Measurements from ENCODE around the gene RAB5A. TPM values are rescaled to one million over a fixed set of nuclear protein-coding genes. Genes with fewer than 3 reads are reported as not detected.

Gene RAB5A
- total and polyA plus RNA-seq, 2 experiments from 2014 or later = 78.9 to 94.9 TPM

- H3K4me1 ChIP-seq (ENCODE audit: insufficient read depth) = no peaks in the 10 kb centered on the region
- no peaks in the 10 kb centered on the region for H3F3A ChIP-seq (ENCODE audit: insufficient read depth)
- no peaks in the 10 kb centered on the region for H3K9me3 ChIP-seq (ENCODE audit: low read depth)
- in situ Hi-C loops (cut with MboI) = no loop called here
- 0 out of 2 replicates have a peak, but pooled peaks cover 16% of the 10 kb centered on the region for H3K36me3 ChIP-seq (ENCODE audit: low read depth)
- H3K4me2 ChIP-seq (ENCODE audit: unreplicated experiment) = no peak overlapping the region
- H3K4me3 ChIP-seq = no peak overlapping the region
- H3K9ac ChIP-seq = no peak overlapping the region
- H2AFZ ChIP-seq = no peak overlapping the region
- WGBS, 2 experiments (ENCODE audit: low coverage in 1 of 2, low lambda C conversion rate in 2 of 2, missing lambda C conversion rate in 2 of 2) = 79 to 90% methylated on average over 4 of the region's 4 CpGs
- no peaks in the 10 kb centered on the region for H3K27me3 ChIP-seq (replicated peaks; ENCODE audit: insufficient read depth)
- no peak for TF ChIP-seq EZH2phosphoT487 (IDR thresholded peaks at IDR 0.05; ENCODE audit: insufficient read depth, low read depth)
- TF ChIP-seq EZH2 (IDR thresholded peaks at IDR 0.05; ENCODE audit: insufficient read depth, poor library complexity, severe bottlenecking) = no peak
- peaks cover 3% of the 10 kb centered on the region; the same call in 1 of the 2 replicates for H4K20me1 ChIP-seq (ENCODE audit: insufficient read depth)
- H3K27ac ChIP-seq = no peak overlapping the region
- no peaks in the 10 kb centered on the region for H3K9me2 ChIP-seq (ENCODE audit: insufficient read depth)
- H3K79me2 ChIP-seq (ENCODE audit: insufficient read depth) = peaks cover 100% of the 10 kb centered on the region
- DNase-seq = no peak
Measured at GRCh38 chr3:19960696-19961095, 13.8 kb downstream of the RAB5A start.

GRCh38 chr3:19961960-19962359, 15.1 kb downstream of the RAB5A start:
- H4K20me1 ChIP-seq (ENCODE audit: insufficient read depth) = peaks cover 3% of the 10 kb centered on the region; the same call in 1 of the 2 replicates

DNA sequence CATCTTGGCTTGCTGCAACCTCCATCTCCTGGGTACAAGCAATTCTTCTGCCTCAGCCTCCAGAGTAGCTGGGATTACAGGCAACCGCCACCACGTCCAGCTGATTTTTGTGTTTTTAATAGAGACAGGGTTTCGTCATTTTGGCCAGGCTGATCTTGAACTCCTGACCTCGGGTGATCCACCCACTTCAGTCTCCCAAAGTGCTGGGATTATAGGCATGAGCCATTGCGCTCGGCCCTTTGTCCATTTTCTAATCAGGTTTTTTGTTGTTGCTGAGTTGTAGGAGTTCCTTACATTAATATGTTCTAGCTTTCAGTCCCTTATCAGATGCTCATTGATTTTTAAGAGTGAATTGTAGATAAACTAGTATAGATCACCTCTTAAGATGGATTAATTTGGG, 20.3 kb downstream of the RAB5A start:
- no peak overlapping the region for H3K4me2 ChIP-seq (ENCODE audit: unreplicated experiment)
- peaks cover 17% of the 10 kb centered on the region for H4K20me1 ChIP-seq (ENCODE audit: insufficient read depth)
- no peaks in the 10 kb centered on the region for H3K27me3 ChIP-seq (replicated peaks; ENCODE audit: insufficient read depth)
- no peak for DNase-seq
- H3K9me3 ChIP-seq (ENCODE audit: low read depth) = no peaks in the 10 kb centered on the region
- no peak overlapping the region for H3K9ac ChIP-seq
- peaks cover 100% of the 10 kb centered on the region for H3K79me2 ChIP-seq (ENCODE audit: insufficient read depth)
- H3K4me3 ChIP-seq = no peak overlapping the region
- peaks cover 5% of the 10 kb centered on the region for H3F3A ChIP-seq (ENCODE audit: insufficient read depth)
- in situ Hi-C loops (cut with MboI) = no loop called here
- WGBS, 2 experiments (ENCODE audit: low coverage in 1 of 2, low lambda C conversion rate in 2 of 2, missing lambda C conversion rate in 2 of 2) = 99% methylated on average over 6 of the region's 6 CpGs
- H3K4me1 ChIP-seq (ENCODE audit: insufficient read depth) = peaks cover 9% of the 10 kb centered on the region
- no peak for TF ChIP-seq EZH2 (IDR thresholded peaks at IDR 0.05; ENCODE audit: insufficient read depth, poor library complexity, severe bottlenecking)
- TF ChIP-seq EZH2phosphoT487 (IDR thresholded peaks at IDR 0.05; ENCODE audit: insufficient read depth, low read depth) = no peak
- no peak overlapping the region for H3K27ac ChIP-seq
- no peak overlapping the region for H2AFZ ChIP-seq
- H3K9me2 ChIP-seq (ENCODE audit: insufficient read depth) = no peaks in the 10 kb centered on the region
- H3K36me3 ChIP-seq (ENCODE audit: low read depth) = peaks cover 17% of the 10 kb centered on the region; the same call in 1 of the 2 replicates

More at GRCh38 chr3:19961960-19962359, 15.1 kb downstream of the RAB5A start:
- DNase-seq = no peak
- no peak overlapping the region for H3K9ac ChIP-seq
- H3K4me3 ChIP-seq = no peak overlapping the region
- H3K4me2 ChIP-seq (ENCODE audit: unreplicated experiment) = no peak overlapping the region
- in situ Hi-C loops (cut with MboI) = no loop called here
- no peaks in the 10 kb centered on the region for H3K27me3 ChIP-seq (replicated peaks; ENCODE audit: insufficient read depth)
- peaks cover 100% of the 10 kb centered on the region for H3K79me2 ChIP-seq (ENCODE audit: insufficient read depth)
- H2AFZ ChIP-seq = no peak overlapping the region
- no peak for TF ChIP-seq EZH2 (IDR thresholded peaks at IDR 0.05; ENCODE audit: insufficient read depth, poor library complexity, severe bottlenecking)
- TF ChIP-seq EZH2phosphoT487 (IDR thresholded peaks at IDR 0.05; ENCODE audit: insufficient read depth, low read depth) = no peak
- no peaks in the 10 kb centered on the region for H3K4me1 ChIP-seq (ENCODE audit: insufficient read depth)
- 96 to 100% methylated on average over 4 of the region's 4 CpGs for WGBS, 2 experiments (ENCODE audit: low coverage in 1 of 2, low lambda C conversion rate in 2 of 2, missing lambda C conversion rate in 2 of 2)
- H3K9me3 ChIP-seq (ENCODE audit: low read depth) = no peaks in the 10 kb centered on the region
- H3K36me3 ChIP-seq (ENCODE audit: low read depth) = 0 out of 2 replicates have a peak, but pooled peaks cover 9% of the 10 kb centered on the region
- no peaks in the 10 kb centered on the region for H3F3A ChIP-seq (ENCODE audit: insufficient read depth)
- no peaks in the 10 kb centered on the region for H3K9me2 ChIP-seq (ENCODE audit: insufficient read depth)
- H3K27ac ChIP-seq = no peak overlapping the region

DNA sequence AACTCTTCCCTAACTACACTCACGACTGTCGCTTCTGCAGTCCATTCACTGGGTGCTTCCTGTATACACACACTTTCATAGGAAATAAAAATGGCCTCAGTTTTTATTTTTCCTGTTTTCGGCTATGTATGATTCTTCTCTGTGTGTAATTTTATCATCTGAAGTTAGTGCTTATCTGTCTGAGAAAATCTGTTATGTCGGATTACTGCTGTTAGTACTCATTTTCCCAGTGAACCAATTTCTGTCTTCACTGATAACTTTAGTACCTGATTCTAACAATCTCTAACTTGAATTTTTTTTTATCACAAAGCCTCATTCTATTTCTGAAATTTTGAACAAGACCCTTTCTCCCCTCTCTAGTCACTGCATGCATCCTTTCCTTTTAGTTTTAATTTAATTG, 20.9 kb downstream of the RAB5A start:
- H3K4me3 ChIP-seq = no peak overlapping the region
- H3K9ac ChIP-seq = no peak overlapping the region
- H3K4me1 ChIP-seq (ENCODE audit: insufficient read depth) = peaks cover 15% of the 10 kb centered on the region
- H3K27me3 ChIP-seq (replicated peaks; ENCODE audit: insufficient read depth) = no peaks in the 10 kb centered on the region
- in situ Hi-C loops (cut with MboI) = no loop called here
- no peak overlapping the region for H3K4me2 ChIP-seq (ENCODE audit: unreplicated experiment)
- H3K79me2 ChIP-seq (ENCODE audit: insufficient read depth) = peaks cover 100% of the 10 kb centered on the region
- TF ChIP-seq EZH2phosphoT487 (IDR thresholded peaks at IDR 0.05; ENCODE audit: insufficient read depth, low read depth) = no peak
- no peak for TF ChIP-seq EZH2 (IDR thresholded peaks at IDR 0.05; ENCODE audit: insufficient read depth, poor library complexity, severe bottlenecking)
- 87 to 88% methylated on average over 4 of the region's 4 CpGs for whole genome bisulfite sequencing, 2 experiments (ENCODE audit: low coverage in 1 of 2, low lambda C conversion rate in 2 of 2, missing lambda C conversion rate in 2 of 2)
- DNase-seq = no peak
- peaks cover 17% of the 10 kb centered on the region; the same call in 1 of the 2 replicates for H3K36me3 ChIP-seq (ENCODE audit: low read depth)
- peaks cover 23% of the 10 kb centered on the region for H4K20me1 ChIP-seq (ENCODE audit: insufficient read depth)
- no peaks in the 10 kb centered on the region for H3K9me3 ChIP-seq (ENCODE audit: low read depth)
- H3F3A ChIP-seq (ENCODE audit: insufficient read depth) = peaks cover 7% of the 10 kb centered on the region
- no peak overlapping the region for H3K27ac ChIP-seq
- no peaks in the 10 kb centered on the region for H3K9me2 ChIP-seq (ENCODE audit: insufficient read depth)
- H2AFZ ChIP-seq = no peak overlapping the region
